Fibroblast of the aortic adventitia (primary cell): ENCODE results near the gene FLT1. TPM values are rescaled to one million over a fixed set of nuclear protein-coding genes. Genes with fewer than 3 reads are reported as not detected.

ENCODE experiments used
- DNase-seq: peaks from one replicate; pipeline ENCODE4 v3.0.0-alpha.2; 2010; ENCODE audit warnings: low read depth
- H3K4me3 ChIP-seq: 2 replicates; pipeline ENCODE4 v1.5.1; 2011; ENCODE audit warnings: low read depth, mild to moderate bottlenecking, control low read depth, low read length, moderate library complexity
- CTCF ChIP-seq: IDR thresholded peaks from 2 replicates; pipeline ENCODE4 v1.5.1; 2011; ENCODE audit warnings: mild to moderate bottlenecking, low read length, control low read depth, inconsistent platforms; ENCODE audit not compliant: insufficient read depth
- total RNA-seq: library from RNA; depleted of rRNA; stranded (reverse); fragments of >200 nt; gene quantifications from 2 replicates; pipeline ENCODE4 v1.2.3, GENCODE V29; 2012; ENCODE audit warnings: low replicate concordance

Gene FLT1
- total RNA-seq, 1 donor: 0.36 TPM

GRCh38 chr13:28421676-28422410, 73.1 kb downstream of the FLT1 start:
- TF ChIP-seq CTCF: no peak
- DNase-seq: no peak
- H3K4me3 ChIP-seq: no peak overlapping the region

GRCh38 chr13:28420704-28421103, 74.2 kb downstream of the FLT1 start:
- DNase-seq: no peak
- TF ChIP-seq CTCF: no peak
- H3K4me3 ChIP-seq: no peak overlapping the region

- no peak for TF ChIP-seq CTCF
- DNase-seq: no peak
- no peak overlapping the region for H3K4me3 ChIP-seq
Observed at GRCh38 chr13:28415994-28416421, 78.9 kb downstream of the FLT1 start.

GRCh38 chr13:28413999-28414398, 80.9 kb downstream of the FLT1 start:
- DNase-seq: no peak
- TF ChIP-seq CTCF: no peak
- H3K4me3 ChIP-seq: no peak overlapping the region

GRCh38 chr13:28412981-28413380, 81.9 kb downstream of the FLT1 start:
- H3K4me3 ChIP-seq: no peak overlapping the region
- DNase-seq: no peak
- no peak for TF ChIP-seq CTCF

GRCh38 chr13:28411831-28412353, 83.0 kb downstream of the FLT1 start:
- no peak for DNase-seq
- no peak overlapping the region for H3K4me3 ChIP-seq
- no peak for TF ChIP-seq CTCF
